H4 (cell line): Measurements from ENCODE around the gene NES. TPM values are rescaled to one million over a fixed set of nuclear protein-coding genes. Genes with fewer than 3 reads are reported as not detected.

Source experiments
- DNase-seq: peaks from one replicate; pipeline ENCODE4 v3.0.0-alpha.2; 2015; ENCODE audit warnings: low spot score
- total RNA-seq: library from RNA; depleted of rRNA; stranded (reverse); fragments of >200 nt; shearing (Covaris generic); gene quantifications from 2 replicates; pipeline ENCODE4 v1.2.3, GENCODE V29; 2014; rRNA removed

Gene NES, protein sequence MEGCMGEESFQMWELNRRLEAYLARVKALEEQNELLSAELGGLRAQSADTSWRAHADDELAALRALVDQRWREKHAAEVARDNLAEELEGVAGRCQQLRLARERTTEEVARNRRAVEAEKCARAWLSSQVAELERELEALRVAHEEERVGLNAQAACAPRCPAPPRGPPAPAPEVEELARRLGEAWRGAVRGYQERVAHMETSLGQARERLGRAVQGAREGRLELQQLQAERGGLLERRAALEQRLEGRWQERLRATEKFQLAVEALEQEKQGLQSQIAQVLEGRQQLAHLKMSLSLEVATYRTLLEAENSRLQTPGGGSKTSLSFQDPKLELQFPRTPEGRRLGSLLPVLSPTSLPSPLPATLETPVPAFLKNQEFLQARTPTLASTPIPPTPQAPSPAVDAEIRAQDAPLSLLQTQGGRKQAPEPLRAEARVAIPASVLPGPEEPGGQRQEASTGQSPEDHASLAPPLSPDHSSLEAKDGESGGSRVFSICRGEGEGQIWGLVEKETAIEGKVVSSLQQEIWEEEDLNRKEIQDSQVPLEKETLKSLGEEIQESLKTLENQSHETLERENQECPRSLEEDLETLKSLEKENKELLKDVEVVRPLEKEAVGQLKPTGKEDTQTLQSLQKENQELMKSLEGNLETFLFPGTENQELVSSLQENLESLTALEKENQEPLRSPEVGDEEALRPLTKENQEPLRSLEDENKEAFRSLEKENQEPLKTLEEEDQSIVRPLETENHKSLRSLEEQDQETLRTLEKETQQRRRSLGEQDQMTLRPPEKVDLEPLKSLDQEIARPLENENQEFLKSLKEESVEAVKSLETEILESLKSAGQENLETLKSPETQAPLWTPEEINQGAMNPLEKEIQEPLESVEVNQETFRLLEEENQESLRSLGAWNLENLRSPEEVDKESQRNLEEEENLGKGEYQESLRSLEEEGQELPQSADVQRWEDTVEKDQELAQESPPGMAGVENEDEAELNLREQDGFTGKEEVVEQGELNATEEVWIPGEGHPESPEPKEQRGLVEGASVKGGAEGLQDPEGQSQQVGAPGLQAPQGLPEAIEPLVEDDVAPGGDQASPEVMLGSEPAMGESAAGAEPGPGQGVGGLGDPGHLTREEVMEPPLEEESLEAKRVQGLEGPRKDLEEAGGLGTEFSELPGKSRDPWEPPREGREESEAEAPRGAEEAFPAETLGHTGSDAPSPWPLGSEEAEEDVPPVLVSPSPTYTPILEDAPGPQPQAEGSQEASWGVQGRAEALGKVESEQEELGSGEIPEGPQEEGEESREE (N-terminal part only)
- total RNA-seq, result 0.41 and 0.48 TPM in 2 replicates

DNA sequence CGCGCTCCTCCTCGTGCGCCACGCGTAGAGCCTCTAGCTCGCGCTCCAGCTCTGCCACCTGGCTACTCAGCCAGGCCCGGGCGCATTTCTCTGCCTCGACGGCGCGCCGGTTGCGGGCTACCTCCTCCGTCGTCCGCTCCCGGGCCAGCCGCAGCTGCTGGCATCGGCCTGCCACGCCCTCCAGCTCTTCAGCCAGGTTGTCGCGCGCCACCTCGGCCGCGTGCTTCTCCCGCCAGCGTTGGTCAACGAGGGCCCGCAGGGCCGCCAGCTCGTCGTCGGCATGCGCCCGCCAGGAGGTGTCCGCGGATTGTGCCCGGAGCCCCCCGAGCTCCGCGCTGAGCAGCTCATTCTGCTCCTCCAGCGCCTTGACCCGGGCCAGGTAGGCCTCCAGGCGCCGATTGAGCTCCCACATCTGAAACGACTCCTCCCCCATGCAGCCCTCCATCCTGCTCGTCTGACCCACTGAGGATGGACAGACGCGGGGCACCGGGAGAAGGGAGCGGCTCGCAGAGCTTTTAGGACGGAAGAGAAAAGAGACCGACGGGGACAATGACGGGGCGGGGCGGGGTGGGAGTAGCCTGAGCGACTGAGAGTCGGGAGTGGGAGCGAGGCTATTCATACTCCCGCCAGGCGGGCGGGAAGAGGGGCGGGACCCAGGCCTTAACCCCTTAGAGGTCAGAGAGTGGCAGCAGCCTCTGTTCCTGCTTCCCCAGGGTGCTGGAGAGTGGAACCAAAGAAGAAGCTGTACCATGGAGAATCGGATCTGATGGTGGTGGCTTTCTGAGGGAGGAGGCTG lies at the start of gene NES:
Gene NES, minus strand, starts transcription at position 588 of the 796 bp plus-strand sequence. Its CDS starts 143 bp downstream, at position 445.
- no peak for DNase-seq

DNA sequence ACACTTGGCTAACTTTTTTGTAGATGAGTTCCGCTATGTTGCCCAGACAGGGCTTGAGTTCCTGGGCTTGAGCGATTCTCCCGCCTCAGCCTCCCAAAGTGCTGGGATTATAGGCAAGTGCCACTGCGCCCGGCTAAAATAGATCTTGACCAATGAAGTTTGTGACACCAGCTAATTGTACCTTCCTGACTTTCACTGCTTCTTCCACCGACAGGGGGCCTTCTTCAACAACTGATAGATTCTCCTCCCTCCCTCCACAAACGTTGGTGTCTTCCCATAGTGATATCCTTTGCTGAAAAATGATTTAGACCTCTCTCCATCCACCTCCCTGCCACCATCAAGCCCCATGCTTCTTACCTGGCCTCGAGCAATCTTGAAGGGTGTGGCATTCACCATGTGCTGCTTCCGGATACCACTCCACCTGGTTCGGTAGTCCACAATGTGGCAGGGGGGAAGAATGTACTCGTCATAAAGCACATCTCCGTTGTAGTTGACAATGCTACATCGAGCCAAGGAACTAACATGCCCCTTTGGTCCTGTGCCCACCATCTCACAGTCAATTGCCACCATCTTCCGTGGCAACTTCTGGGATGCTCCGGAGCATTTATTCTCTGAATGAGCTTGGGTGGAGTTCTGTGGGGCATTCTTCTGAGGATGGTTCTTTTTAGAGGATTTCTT lies 49.5 kb upstream of the NES start:
- DNase-seq, result peak; percentile 63

DNA sequence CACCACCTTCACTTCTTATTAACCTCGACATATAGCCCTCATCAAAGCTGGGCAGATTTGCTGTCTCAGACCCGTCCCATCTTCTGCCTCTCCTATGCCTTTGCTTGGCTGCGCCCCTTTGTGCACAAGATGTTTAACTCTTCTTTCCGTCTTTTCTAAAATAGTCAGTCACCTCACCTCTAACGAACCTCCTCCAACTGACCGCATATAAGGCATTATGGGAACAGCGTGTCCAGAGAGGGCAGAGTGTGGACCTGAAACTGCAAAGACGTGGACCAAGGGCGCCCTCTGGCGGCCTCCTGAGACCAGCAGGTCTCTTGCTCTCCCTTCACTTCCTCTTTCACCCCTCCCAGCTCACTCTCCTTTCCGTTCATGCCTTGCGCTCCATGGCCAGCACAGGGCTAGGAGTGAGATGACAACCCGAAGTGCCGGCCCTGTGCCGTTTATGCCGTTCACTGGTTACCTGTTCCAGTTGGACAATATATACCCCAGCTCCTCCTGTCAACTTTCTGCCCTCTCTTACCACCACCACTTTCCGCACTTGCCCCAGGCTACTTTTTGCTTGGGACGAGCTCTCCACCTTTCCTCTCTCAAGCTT lies 48.6 kb upstream of the NES start:
- DNase-seq, result peak; percentile 81

DNA sequence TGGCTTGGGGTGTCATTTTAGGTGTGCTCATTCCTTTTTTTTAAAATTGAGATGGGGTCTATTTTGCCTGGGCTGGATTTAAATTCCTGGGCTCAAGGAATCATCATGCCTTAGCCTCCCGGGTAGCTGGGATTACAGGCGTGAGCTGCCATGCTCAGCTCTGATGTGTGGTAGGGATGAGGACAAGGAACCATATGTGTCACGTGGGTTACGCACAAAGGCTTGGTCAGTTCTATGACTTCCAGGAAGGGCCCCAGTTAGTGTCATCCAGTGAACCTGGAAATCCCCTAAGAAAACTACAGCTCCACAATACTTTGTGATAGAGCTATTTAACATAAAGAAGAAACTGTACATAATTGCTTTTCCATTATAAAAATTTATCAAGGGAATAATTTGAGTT lies 44.3 kb upstream of the NES start:
- DNase-seq, result no peak

DNA sequence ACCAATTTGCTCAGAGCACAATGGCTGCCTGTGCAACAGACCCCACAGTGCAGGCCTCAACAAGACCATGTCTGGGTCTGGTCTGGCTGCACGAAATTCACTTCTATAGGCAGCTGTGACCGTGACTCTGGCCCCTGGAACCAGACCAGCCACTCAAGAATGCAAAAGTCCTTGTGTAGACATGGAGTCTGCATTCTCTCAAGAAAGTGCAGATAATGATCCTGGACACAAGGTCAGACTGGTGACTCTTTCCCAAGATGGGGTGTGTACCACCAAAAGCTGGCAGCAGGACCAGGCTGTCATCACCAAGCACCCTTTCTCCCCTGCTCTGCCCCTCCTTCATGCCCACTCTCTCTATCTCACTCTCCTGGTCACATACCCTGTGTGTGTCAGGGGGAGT lies 43.9 kb upstream of the NES start:
- no peak for DNase-seq

DNA sequence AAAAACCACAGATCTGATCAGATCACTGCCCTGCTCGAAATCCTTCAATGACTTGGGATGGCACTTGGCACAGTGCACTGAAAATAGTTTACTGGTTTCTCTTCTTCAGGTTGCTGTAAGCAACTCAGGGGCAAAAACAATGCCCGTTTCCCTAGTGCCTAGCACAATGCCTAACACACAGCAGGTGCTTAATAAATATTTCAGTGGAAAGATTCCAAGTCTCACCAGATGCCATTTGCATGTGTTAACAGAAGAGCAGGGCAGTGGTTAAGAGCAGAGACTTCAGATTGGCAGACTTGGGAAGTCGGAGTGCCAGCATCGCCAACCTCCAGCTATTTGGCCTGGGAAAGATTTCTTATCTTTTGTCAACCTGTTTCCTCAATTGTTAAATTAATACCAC lies 40.1 kb upstream of the NES start:
- DNase-seq, result no peak

DNA sequence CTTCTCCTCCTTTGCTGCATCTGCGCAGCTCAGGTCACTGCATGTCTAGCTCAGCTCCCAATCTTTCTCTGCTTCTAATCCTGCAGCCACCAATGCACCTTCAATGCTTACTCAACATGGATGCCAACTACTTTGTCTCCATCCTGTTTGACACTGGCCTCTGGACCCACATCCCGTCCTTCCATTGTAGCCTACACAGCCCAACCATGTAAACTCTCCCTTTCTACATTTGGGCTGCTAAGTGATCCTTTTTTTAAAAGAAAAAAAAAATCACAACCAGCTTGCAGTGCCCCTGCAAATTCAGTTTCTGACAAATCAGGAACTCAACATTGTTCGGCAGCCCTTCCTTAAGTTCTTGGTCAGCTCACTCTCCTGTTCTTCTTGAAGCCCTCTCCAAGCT lies 37.6 kb upstream of the NES start:
- no peak for DNase-seq

DNA sequence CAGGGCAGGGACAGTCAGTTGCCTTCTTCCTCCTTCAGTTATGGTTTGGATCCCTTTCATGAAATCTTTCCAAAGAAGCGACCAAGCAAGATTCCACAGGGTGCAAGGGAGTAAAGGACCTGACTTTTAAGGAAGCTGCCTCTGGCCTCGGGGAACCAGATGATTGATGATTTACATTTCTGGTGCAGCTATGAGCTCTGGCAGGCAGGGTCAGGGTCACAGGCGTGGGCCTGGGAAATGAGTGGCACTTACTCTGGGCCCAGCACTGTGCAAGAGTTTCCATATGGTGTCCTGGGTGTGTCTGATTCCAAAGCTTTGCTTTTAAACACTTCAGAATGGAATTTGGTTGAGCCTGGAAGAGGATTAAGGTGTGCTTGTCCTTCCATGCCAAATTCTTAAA lies 35.4 kb upstream of the NES start:
- DNase-seq, result no peak

DNA sequence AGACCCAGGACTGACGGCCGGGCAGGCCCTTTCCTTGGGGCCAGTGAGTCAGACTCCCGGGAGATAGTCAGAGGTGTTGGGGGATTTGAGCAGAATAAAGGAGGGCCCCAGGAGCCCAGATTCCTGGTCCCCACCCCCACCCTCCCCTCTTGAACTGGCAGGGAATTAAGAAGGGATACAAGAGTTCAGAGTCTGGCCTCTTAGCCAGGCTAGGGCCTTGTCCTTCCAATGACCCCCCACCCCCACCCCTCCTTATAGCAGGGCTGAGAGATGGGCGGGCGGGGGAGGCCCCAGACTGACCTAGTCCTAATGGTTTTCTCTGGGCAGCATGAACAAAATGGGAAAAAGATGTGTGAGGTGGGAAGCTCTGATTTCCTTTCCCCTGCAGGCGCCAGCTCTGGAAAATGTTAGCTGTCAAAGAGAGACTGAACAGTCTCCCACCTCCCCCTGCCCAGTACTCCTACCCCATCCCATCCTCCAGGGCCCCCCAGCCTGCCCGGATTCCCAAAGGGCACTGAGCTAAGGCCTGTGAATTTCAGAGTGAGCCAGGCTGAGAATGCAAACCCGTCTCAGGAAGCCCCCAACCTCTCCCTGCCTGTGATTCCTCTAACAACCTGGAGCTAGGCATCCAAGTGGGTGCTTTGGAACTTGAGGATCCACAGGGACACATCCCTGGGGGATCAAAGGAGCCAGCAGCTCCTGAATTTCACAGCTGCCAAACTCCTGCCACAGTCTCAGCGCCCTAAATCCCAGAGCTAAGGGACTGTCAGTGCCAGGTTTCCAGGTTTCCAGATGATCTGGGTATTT lies 34.0 kb upstream of the NES start:
- DNase-seq, result no peak

DNA sequence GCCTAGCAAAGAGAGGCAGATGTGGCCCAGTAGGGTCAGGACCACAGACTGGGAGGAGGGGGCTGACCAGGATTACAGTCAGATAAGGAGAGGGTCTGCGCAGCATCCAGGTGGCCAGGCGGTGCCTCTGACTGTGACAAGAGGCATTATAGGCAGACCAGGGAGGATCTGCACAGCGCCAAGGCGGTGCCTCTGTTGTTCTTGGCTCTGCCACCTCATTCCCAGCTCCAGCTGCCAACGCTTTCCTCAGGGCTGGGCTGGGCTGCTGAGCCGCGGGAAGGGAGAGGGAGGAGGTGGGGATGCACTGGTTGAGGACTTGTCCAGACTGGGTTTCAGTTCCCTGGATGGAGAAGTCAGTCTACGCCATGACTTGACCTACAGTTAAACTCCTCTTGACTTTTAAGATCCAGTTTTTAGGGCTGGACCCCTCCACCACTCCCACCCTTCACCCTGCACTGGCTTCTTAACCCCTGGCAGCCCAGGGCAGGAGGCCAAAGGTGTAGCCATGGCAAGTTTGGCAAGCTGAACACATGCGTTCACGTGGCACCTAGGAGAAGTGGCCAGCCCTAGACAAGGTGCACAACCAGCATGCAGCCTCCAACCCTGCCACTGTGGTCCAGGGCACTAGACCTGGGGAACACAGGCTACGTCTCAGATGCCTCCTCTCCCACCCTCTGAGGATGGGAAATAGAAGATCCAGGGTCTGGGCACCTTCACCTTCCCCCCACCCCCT lies 32.7 kb upstream of the NES start:
- DNase-seq, result peak; percentile 76

DNA sequence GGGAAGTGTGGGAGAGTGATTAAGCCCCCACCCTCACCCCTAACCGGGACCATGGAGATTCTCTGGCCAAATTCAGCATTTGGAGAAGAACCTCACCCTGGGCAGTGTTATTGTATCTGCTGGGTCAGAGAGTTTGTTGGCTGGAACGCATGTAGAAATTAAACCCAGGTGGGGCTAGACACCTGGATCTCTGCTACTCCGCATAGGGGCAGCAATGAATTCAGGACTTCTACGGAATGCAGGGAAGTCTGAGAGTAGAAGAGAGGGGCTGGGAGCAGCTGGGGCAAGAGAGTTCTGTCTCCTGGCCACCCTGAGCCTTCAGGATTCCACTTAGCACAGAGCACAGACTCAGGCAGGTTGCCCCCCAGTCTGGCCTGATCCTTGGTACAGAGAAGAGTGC lies 31.8 kb upstream of the NES start:
- no peak for DNase-seq

DNA sequence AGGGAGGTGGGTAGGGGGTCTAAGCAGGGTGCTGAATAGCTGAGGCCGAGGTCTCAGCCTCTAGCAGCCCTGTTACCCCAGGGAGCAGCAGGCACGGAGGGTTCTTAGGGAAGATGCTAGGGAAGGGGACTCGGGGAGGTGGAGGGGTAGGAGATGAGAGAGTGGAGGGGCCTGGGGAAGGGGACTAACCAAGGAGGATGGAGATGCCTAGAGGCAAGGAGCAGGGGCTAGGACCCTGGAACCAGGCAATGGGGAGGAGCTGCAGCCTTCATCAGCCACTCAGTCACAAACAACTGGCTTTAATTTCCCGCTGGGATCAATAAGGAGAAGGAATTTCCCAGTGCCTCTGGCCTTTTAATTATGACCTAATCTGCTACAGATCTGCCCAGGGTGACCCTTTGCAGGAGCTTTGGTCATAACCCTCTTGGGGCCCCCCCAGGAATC lies 31.0 kb upstream of the NES start:
- DNase-seq, result no peak

DNA sequence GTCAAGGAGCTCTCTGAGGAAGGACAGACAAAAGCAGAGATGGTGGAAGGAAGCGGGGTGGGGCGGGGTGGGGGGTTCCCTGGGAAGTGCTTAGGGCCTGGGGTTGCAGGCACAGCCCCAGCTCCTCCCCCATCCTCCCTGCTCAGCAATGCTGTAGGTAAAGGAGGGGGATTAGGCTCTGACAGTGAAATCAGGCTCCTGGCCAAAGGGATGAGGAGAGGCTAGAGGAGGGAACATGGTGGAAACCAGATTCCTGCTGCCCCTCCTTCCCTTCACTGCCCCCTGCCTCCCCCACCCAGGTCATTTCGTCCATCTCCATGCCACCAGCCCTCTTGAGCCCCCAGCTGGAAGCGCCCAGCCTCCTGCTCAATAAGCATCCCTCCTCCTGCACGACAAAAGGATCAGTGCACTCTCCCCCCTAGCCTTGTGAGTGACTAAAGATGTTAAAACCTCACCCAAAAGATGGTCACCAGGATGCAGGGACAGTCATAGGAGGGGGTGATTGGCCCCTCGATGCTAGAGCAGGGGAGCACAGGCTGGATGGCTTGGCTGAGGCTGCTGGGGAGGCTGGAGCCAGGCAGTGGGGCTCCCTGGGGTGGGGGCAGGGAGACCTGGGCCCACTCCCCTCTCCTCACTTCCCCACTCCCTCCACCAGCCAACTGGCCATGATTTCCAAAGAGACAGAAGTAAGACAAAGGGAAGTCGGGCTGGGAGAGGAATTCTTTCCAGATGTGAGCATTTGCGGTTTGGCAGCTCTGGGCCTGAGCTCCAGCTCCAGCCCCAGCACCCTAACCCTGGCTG lies 30.4 kb upstream of the NES start:
- DNase-seq, result no peak

DNA sequence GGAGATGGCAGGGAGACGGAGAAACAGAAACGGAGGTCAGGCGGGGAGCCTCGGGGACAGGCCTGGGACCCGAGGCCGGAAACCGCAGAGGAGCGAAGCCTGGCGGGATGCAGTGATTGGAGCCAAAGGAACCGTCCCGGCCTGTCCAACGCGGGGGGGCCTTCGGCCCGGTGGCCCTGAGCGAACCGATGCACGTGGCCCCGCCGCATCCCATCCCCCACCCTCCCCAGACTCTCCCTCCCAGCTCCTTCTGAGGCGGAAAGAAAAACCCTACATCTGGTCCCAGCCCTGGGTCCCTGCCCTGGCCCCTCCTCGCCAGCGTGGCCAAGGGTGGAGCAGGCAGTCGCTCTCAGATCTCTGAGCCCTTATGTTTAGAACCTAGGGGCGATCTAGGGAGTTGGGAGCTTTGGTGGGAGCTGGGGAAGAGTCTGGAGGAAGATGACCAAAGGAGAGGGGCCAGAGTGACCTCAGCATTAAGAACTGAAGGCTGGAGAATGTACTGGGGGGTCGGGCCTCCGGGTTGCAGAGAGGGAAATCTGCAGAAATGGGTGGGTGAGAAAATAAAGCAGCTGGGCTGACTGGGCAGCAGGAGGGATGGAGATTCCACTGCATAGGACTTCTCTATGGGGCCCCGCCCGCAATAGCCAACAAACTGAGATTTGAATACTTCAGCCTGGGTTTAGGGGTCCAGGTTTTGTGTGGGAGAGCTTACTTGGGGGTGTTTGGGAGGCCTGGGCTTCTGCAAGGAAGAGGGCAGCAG lies 29.6 kb upstream of the NES start:
- DNase-seq, result no peak

DNA sequence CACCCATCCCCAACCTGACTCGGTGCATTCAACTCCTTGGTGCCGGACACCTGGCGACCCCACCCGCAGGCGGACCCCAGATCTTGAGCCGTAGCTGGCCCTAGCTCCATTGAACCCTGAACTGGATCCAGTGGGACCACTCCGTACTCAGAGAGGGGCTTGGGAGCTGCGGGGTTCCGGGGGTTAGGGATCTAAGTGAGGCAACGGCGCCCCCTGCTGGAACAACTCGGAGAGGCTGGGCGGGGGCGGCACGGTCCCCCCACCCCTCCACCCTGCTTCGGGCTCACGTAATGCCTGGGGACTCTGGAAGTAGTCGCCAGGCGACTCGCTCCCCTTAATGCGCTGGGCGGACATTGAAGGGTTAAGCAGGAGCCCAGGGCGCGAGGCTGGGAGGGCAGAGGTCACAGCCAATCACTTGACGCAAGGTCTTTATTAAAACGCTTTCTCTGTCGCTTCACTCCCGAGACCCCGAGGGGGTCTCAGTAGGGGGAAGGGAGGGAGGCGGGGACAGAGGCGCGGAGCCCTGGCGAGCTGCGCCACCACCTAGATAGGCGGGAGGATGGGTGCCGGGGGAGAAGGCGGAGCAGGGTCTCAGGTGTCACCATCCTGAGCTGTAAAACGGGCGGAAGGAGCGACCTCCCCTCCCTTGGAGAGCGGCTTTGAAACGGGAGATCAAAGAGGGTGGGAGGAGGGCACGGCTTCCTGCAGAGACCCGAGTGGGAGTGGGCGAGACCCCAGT lies 28.9 kb upstream of the NES start:
- DNase-seq, result no peak

DNA sequence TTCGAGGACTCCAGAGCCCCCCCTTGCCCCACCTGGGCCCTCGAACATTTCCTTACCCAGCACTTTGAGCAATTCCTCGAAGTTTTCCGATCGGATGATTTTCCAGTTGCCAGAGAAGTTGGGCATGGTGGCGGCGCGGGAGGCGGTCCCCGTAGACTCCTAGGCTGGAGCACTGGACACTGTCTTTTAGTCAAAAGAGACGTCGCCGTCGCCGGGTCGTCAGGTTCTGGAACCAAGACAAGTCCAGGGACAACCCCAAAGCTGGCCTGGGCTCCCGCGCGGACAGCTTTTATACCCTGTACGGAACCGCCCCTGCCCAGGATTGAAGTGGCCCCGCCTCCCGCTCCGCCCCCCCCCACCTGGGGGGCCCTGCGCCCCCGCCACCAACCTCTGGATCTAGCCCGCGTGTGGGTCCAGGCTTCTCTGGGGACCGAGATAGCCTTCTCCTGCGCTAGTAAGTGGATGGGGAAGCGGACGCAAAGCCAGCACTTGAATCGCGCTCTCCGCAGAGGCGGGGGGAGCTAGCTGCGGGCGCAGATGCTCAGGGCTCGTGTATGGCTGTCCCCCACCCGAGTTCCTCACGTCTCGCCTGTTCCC lies 28.2 kb upstream of the NES start, which contains the start of gene CRABP2:
Gene CRABP2, minus strand, starts transcription at position 263 of the 597 bp plus-strand sequence. Its CDS starts 137 bp downstream, at position 126.
- no peak for DNase-seq
